Measurements from ENCODE around the gene TNIK.
"Not testable (repeated sequence)": the region's sequence is repeated elsewhere in the genome, so short reads cannot be mapped to it uniquely, and the experiment has no call there.

The TNIK gene

DNA sequence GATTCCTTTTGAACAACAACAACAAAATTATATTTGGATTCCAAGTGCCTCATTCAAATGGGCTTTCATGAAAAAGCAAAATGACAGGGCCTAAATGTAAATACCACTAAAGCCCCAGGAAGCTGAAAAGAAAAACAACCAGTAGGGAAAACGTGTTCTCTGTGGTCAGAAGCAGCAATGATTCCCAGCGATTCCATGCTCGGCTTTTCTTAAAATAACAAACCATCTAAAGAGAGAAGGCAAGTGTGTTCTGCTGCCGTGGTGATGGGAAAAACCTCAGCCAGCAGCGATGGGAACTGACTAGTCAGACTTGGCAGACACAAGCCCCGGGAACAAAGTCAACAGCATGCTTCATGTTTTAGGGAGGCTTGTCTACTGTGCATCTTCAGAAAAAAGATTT, 153.6 kb downstream of the TNIK start:
- peak; percentile 80 for DNase-seq

DNA sequence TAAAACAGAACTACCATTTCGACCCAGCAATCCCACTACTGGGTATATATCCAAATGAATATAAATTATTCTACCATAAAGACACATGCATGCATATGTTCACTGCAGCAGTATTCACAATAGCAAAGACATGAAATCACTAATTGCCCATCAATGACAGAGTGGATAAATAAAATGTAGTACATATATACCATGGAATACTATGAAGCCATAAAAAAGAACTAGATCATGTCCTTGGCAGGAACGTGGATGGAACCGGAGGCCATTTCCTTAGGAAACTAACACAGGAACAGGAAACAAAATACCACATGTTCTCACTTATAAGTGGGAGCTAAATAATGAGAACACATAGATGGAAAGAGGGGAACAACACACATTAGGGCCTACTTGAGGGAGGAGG, 154.4 kb downstream of the TNIK start:
- not testable (repeated sequence) for DNase-seq

DNA sequence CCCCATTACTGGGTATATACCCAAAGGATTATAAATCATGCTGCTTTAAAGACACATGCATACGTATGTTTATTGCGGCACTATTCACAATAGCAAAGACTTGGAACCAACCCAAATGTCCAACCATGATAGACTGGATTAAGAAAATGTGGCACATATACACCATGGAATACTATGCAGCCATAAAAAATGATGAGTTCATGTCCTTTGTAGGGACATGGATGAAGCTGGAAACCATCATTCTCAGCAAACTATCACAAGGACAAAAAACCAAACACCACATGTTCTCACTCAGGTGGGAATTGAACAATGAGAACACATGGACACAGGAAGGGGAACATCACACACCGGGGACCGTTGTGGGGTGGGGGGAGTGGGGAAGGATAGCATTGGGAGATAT, 155.7 kb downstream of the TNIK start:
- DNase-seq: not testable (repeated sequence)

DNA sequence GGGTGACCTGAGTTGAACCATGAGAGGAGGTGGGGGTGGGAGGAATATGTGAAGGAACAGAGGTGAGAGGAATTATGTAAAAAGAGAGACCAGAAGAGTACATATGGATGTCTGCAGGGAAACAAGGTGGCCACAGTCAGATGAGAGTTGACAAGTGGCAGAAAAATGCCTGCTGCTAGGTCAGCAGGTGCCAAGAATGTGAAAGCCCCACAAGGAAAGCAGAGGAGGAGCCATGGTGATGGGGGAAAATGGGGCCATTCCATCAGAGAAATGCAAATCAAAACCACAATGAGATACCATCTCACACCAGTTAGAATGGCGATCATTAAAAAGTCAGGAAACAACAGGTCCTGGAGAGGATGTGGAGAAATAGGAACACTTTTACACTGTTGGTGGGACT, 156.2 kb downstream of the TNIK start:
- not testable (repeated sequence) for DNase-seq

DNA sequence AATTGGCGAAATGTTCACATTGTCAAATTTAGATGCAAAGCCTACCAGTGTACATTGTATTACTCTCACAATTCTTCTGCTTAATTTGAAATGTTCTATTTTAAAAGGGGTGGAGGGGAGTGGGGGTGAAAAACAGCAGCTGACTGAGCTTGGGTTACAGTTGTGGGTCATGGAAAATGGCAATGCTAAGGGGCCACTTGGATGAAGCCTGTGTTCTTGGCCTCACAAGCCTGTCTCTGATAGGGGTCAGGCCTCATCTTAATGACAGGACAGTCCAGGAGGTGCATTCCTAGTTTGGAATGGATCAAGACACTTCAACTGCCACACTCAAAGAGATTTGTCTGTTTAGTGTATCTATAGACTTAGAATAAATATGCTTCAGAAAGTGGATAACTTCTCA, 158.2 kb downstream of the TNIK start:
- DNase-seq: no peak

GRCh38 chr3:171301002-171301401, 159.2 kb downstream of the TNIK start:
- DNase-seq: no peak

DNA sequence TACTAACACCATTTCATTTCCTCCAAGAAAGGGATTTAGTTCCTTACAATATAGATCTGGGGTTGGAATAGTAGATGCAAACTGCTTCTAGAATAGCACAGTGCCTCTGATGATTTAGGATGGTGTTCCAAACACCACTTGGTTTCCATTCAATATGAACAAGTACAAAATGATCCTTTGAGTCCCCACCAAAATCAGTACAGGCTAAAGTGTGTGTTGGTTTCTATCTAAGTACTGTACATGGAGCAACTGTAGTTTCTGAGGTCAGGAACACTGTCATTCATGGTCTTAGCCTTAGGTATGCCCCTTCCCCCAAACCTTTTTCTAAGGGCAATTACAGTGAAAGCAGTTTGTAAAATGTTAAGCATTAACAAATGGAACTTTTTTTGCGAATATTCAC, 162.3 kb downstream of the TNIK start:
- no peak for DNase-seq

DNA sequence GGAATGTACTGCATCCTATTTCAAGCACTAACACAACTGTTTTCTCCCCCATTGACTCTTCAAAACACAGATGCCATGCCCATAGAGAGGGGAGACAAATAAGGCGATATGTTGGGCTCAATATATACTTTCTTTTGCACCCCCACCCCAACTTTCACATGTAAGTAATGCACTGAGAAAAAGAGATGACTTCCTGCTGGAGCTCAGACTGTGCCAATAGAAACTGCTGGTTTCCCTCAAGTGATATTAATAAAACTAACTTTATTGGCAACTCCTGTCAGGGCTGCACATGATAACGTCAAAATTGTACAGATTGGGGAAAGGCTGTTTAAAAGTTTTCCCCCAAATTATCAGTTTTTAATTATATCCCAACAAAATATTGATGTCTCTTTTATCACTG, 163.0 kb downstream of the TNIK start:
- DNase-seq: no peak

DNA sequence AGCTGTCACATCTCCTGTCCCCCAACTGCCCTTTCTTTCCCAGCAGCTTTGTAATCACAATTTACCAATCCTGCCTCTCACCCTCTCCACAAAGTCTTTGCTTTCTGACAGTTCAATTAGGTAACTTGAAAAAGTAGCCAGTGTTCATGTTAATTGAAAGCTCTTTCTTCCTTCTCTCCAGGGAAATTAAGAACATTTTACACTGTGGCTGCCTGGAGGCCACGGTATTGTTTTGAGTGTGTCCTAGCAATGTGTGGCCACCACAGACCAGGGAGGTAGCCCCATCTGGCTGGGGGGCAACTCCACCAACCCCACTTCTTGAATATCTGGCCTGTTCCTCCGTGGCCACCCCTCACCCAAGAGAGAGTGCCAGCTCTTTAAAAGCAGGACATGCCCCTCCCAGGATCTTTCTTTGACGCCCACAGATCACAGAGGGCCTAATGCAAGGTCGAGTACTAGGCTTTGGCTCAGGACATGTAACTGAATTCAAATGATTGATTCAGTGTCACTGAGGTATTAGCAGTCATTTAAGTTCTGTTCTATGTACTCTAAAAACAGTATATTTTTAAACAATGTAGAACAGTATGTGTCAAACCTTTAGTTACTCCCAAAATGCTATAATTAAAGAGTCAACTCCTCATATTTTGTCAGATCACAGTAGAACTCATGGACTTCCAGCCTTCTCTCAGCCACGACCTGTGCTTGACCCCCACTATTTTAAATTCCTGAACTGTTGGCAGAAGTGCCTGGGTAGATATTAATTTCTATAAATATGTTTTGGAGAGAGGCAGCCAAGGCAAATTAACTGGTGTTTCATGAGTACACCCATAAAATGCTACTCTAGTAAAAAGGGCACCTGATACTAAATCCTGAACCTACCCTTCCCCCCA, 164.5 kb downstream of the TNIK start:
- DNase-seq: no peak

GRCh38 chr3:171293142-171293782, 166.9 kb downstream of the TNIK start:
- DNase-seq: no peak

GRCh38 chr3:171290680-171291079, 169.5 kb downstream of the TNIK start:
- DNase-seq: no peak

DNA sequence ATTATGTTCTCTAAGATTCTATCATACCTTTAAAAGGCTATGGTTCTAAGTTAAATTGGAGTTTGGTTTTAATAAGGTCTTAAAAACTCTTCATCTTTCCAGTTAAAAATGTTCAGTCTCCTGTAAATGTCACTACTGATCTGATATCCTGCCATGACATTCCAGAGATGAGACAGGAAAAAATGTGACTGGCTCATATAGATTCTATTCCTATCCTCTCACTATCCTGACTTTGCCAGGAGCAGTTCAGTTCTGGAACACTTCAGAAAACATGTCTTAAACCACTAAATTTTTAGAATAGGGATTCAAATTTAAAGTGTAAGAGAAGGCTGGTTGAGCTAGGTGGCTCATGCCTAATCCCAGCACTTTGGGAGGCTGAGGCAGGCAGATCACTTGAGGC, 170.9 kb downstream of the TNIK start:
- DNase-seq: no peak

DNA sequence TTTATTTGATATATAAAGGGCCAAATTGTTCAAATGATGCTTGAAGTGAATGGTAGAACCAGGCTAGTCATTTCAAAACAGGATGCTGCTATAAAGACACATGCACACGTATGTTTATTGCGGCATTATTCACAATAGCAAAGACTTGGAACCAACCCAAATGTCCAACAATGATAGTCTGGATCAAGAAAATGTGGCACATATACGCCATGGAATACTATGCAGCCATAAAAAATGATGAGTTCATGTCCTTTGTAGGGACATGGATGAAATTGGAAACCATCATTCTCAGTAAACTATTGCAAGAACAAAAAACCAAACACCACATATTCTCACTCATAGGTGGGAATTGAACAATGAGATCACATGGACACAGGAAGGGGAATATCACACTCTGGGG, 172.4 kb downstream of the TNIK start:
- not testable (repeated sequence) for DNase-seq

- DNase-seq: no peak
Observed at GRCh38 chr3:171286580-171287249, 173.5 kb downstream of the TNIK start.

DNA sequence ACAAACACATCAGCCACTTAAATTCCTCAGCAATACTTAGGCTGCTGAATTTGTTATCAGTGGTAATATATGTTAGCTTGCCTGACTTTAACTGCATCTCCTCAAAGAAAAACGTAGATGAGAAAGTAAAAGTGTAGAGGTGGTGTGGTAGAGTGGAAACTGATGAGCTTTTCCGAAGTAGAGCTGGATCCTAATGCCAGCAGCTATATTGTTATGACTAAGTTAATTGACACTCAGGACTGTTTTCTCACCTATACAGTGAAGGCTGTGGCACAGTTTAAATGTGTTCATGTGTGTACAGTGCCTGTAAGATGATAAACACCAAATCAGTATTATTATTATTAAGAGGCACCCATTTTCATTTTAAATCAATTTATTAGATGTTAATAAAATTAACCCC, 174.9 kb downstream of the TNIK start:
- DNase-seq: no peak

GRCh38 chr3:171284308-171285075, 175.7 kb downstream of the TNIK start:
- no peak for DNase-seq

DNA sequence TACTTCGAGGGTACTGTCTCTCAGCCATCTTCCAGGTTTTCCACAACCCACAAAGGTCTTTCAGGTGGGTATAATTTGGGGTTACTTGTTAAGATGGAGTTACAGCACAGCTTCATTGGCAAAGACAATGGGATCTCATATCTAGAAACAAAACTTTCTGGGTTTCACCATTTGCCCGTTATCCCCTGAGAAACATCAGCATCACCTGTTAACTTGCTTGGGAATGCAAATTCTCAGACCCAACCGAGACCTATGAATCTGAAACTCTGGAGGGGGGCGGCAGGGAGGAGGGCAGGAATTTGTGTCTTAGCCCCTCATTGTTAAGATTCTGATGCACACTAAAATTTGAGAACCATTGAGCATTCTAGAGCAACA, 176.4 kb downstream of the TNIK start:
- no peak for DNase-seq

DNA sequence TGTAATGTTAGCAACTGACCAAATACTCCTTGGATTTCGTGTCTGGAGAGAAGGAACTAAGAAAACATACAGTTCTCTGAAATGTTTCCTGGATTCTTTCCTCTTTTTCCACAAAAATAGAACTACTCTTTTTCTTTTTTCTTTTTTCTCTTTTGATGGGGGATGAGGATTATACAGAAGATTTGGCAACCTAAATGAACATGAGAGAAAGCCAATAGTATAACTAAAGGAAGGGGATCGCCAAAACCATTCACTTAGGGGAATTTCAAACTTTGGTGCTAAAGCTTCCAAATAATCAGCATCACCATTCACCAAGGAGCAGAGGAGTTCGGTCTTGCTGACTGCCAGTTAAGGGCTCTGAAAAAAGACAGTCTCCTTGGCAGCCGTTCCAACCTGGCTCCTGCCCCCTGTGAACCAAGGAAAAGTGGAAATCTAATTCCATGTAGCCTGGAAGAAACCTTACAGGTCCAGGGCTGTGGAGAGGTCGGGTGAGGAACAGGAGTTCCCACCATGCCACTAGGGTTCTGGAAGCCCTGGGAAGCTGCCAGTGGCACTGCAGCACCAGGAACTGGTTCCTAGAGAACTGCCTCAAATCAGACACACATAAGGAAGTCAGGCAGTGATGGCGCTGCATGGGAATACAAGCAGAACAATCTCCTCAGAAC, 176.9 kb downstream of the TNIK start:
- peak; percentile 55 for DNase-seq

- no peak for DNase-seq
Observed at GRCh38 chr3:171282041-171282440, 178.2 kb downstream of the TNIK start.

- no peak for DNase-seq
Observed at GRCh38 chr3:171281256-171281992, 178.8 kb downstream of the TNIK start.

DNA sequence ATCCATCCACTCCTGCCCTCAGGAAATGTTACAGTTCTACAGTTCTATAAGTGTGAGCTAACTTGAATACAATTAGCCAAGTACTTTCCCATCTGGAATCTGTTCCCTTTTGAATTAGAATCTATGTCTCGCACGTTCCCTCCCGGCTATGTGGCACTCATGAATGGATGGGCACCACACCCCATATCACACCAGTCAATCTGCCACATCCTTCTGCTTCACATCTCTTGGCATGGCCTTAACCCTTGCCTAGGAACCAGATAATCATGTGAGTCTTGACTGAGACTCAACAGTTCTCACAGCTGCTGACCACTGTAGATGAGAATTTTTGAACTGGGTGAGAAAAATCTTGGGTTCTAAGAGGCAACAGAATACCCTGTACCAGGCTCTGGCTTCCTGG, 180.2 kb downstream of the TNIK start:
- no peak for DNase-seq

DNA sequence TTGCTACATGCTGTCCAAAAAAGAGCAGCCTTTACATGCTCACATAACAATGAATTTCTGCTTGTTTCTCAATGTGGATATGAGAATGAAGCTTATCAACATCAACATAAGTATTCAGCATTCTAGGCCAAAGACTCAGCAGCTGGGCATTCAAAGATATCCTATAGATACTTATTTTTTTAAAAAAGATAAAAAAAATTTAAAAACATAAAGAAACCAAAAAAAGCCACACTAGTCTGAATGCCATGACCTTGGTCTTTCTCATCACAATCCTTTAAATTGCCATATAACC, 182.0 kb downstream of the TNIK start:
- DNase-seq: no peak

All from right forelimb (tissue), 1 donor.